HepG2 (cell line): ENCODE measurements around the gene PLEKHA6.

Experiments used
- MAFK ChIP-seq, 2 experiments: IDR thresholded peaks in 1 of 2; conservative IDR thresholded peaks in 1 of 2; 2 replicates each; pipeline ENCODE4 v1.6.1; 2011; ENCODE audit warnings: improper control_type of control experiment in 2 of 2, low read length in 2 of 2
- POLR2A ChIP-seq, 2 experiments: IDR thresholded peaks; 2 replicates each; pipeline ENCODE4 v1.6.1; 2011; ENCODE audit warnings: low read depth in 2 of 2, low read length in 2 of 2, mild to moderate bottlenecking in 1 of 2, moderate library complexity in 1 of 2; ENCODE audit not compliant: insufficient read depth in 1 of 2
- PPARG ChIP-seq: conservative IDR thresholded peaks from 2 replicates; pipeline ENCODE4 v1.6.1; 2016; ENCODE audit warnings: missing biosample characterization, missing genetic modification reagents
- ZNF558 ChIP-seq: sonication (generic); formaldehyde crosslinking; IDR thresholded peaks from 2 replicates; pipeline ENCODE4 v1.9.0; 2022; ENCODE audit warnings: mild to moderate bottlenecking, missing genetic modification reagents, borderline replicate concordance
- TF ChIP-seq, protein P1 (sequence below): sonication (generic); formaldehyde crosslinking; conservative IDR thresholded peaks from 2 replicates; pipeline ENCODE4 v1.4.0; 2020; ENCODE audit warnings: missing genetic modification reagents

- TF ChIP-seq POLR2A (IDR thresholded peaks at IDR 0.05; ENCODE audit: insufficient read depth in 1 of 2, low read depth in 2 of 2, low read length in 2 of 2) (no peak), PPARG (CRISPR knock-in tag) (no peak), ZNF558 (CRISPR knock-in tag) (no peak), MAFK (conservative IDR thresholded peaks at IDR 0.05 in 1 of 2, IDR thresholded peaks at IDR 0.05 in 1 of 2; ENCODE audit: low read length in 2 of 2) (no peak)
- TF ChIP-seq, protein P1, sequence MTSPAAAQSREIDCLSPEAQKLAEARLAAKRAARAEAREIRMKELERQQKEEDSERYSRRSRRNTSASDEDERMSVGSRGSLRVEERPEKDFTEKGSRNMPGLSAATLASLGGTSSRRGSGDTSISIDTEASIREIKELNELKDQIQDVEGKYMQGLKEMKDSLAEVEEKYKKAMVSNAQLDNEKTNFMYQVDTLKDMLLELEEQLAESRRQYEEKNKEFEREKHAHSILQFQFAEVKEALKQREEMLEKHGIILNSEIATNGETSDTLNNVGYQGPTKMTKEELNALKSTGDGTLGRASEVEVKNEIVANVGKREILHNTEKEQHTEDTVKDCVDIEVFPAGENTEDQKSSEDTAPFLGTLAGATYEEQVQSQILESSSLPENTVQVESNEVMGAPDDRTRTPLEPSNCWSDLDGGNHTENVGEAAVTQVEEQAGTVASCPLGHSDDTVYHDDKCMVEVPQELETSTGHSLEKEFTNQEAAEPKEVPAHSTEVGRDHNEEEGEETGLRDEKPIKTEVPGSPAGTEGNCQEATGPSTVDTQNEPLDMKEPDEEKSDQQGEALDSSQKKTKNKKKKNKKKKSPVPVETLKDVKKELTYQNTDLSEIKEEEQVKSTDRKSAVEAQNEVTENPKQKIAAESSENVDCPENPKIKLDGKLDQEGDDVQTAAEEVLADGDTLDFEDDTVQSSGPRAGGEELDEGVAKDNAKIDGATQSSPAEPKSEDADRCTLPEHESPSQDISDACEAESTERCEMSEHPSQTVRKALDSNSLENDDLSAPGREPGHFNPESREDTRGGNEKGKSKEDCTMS (CRISPR knock-in tag): no peak
These were observed 67.0 kb downstream of the PLEKHA6 start for GRCh38 chr1:204292740-204293139.
